H1 (cell line): ENCODE results near the gene RPTOR. TPM values are rescaled to one million over a fixed set of nuclear protein-coding genes. Genes with fewer than 3 reads are reported as not detected.

Source experiments
- CTCF ChIA-PET: fragments of 300-600 bp; sonication (Branson Sonifier 250); formaldehyde crosslinking; loops from one replicate; lab custom pipeline; 2021; ENCODE audit not compliant: partially characterized antibody; lab: Charles Lee
- POLR2A ChIA-PET: fragments of 300-600 bp; sonication (Branson Sonifier 250); formaldehyde crosslinking; loops from one replicate; lab custom pipeline; 2021; ENCODE audit warnings: inconsistent platforms; ENCODE audit not compliant: partially characterized antibody; lab: Charles Lee
- DNase-seq, 2 experiments: peaks; one replicate each; pipeline versions ENCODE4 v3.0.0 to v3.0.0-alpha.2; 2010 to 2022; ENCODE audit warnings: low spot score in 2 of 2, low read depth in 1 of 2, mixed read lengths in 1 of 2
- FAIRE-seq: peaks from 2 replicates; lab custom pipeline; 2011; peaks lifted over from hg19 to GRCh38; lab: Jason Lieb, UNC
- H2AFZ ChIP-seq: 2 replicates; pipeline ENCODE4 v1.8.1; 2012; ENCODE audit warnings: low read length, inconsistent platforms
- H2AK5ac ChIP-seq: 2 replicates; pipeline ENCODE4 v1.6.1; 2013; ENCODE audit warnings: low read depth, low read length
- H2BK120ac ChIP-seq: replicated peaks from 2 replicates; pipeline ENCODE3; 2013; ENCODE audit warnings: low read depth, low read length, inconsistent platforms
- H2BK12ac ChIP-seq: 2 replicates; pipeline ENCODE4 v1.6.1; 2013; ENCODE audit warnings: low read depth, low read length
- H2BK15ac ChIP-seq: 2 replicates; pipeline ENCODE4 v1.6.1; 2013; ENCODE audit warnings: low read length
- H2BK20ac ChIP-seq: 2 replicates; pipeline ENCODE4 v1.6.1; 2013; ENCODE audit warnings: low read length
- H2BK5ac ChIP-seq: 2 replicates; pipeline ENCODE4 v1.6.1; 2013; ENCODE audit warnings: low read depth, low read length
- H3K14ac ChIP-seq: 2 replicates; pipeline ENCODE4 v1.6.1; 2013; ENCODE audit warnings: inconsistent platforms; ENCODE audit not compliant: insufficient read length
- H3K18ac ChIP-seq: 2 replicates; pipeline ENCODE4 v1.6.1; 2013; ENCODE audit warnings: low read length; ENCODE audit errors: extremely low read depth
- H3K23ac ChIP-seq: 2 replicates; pipeline ENCODE4 v1.6.1; 2013; ENCODE audit warnings: inconsistent platforms; ENCODE audit not compliant: insufficient read length
- H3K23me2 ChIP-seq: 2 replicates; pipeline ENCODE4 v1.6.1; 2013; ENCODE audit warnings: low read depth, low read length
- H3K27ac ChIP-seq: 2 replicates; pipeline ENCODE4 v1.6.1; 2011; ENCODE audit warnings: low read depth, low read length, inconsistent platforms
- H3K27me3 ChIP-seq, 4 experiments: replicated peaks in 1 of 4; 1 replicate in 1 of 4; 2 replicates in 3 of 4; pipeline versions ENCODE4 v1.6.1 to v1.8.1; 2011 to 2013; ENCODE audit warnings: low read length in 3 of 4, mild to moderate bottlenecking in 3 of 4, inconsistent platforms in 2 of 4, mixed read lengths in 2 of 4, moderate library complexity in 1 of 4; ENCODE audit not compliant: control insufficient read depth in 3 of 4, insufficient read depth in 3 of 4; ENCODE audit errors: extremely low read depth in 1 of 4
- H3K36me3 ChIP-seq, 4 experiments: 2 replicates each; pipeline versions ENCODE4 v1.6.1 to v1.8.1; 2011 to 2013; ENCODE audit warnings: mild to moderate bottlenecking in 4 of 4, low read length in 3 of 4, moderate library complexity in 2 of 4, control low read depth in 1 of 4, inconsistent platforms in 1 of 4; ENCODE audit not compliant: insufficient read depth in 4 of 4, control insufficient read depth in 2 of 4
- H3K4ac ChIP-seq: replicated peaks from 2 replicates; pipeline ENCODE3; 2013; ENCODE audit warnings: low read length, low read depth, mixed read lengths, inconsistent platforms; ENCODE audit not compliant: insufficient read length
- H3K4me1 ChIP-seq, 4 experiments: replicated peaks in 1 of 4; 1 replicate in 1 of 4; 2 replicates in 3 of 4; pipeline versions ENCODE4 v1.6.1 to v1.8.1; 2011 to 2013; ENCODE audit warnings: low read length in 3 of 4, inconsistent platforms in 2 of 4, mixed read lengths in 1 of 4; ENCODE audit not compliant: insufficient read depth in 4 of 4, control insufficient read depth in 3 of 4
- H3K4me2 ChIP-seq, 2 experiments: 2 replicates each; pipeline versions ENCODE4 v1.6.1 to v1.8.1; 2011 to 2013; ENCODE audit warnings: low read depth in 2 of 2, low read length in 2 of 2, control low read depth in 1 of 2, inconsistent platforms in 1 of 2, mild to moderate bottlenecking in 1 of 2; ENCODE audit not compliant: insufficient read depth in 1 of 2
- H3K4me3 ChIP-seq, 4 experiments: fragments of 200-600, 300-600 bp in 1 of 4; sonication (generic), shearing (Covaris generic), sonication (Bioruptor Twin) in 1 of 4; 2 replicates each; pipeline versions ENCODE4 v1.5.1 to v1.8.1; 2011 to 2016; ENCODE audit warnings: low read length in 4 of 4, low read depth in 3 of 4, control low read depth in 2 of 4, inconsistent platforms in 2 of 4, mild to moderate bottlenecking in 2 of 4, mixed read lengths in 1 of 4, moderate library complexity in 1 of 4; ENCODE audit not compliant: insufficient read depth in 2 of 4; ENCODE audit errors: extremely low read depth in 1 of 4
- H3K56ac ChIP-seq: replicated peaks from 2 replicates; pipeline ENCODE3; 2013; ENCODE audit warnings: low read depth, mild to moderate bottlenecking, mixed read lengths, low read length, inconsistent platforms; ENCODE audit not compliant: insufficient read length
- H3K79me1 ChIP-seq: 2 replicates; pipeline ENCODE4 v1.6.1; 2013; ENCODE audit warnings: low read depth, low read length, control low read depth
- H3K79me2 ChIP-seq, 2 experiments: 2 replicates each; pipeline versions ENCODE4 v1.6.1 to v1.8.1; 2012 to 2013; ENCODE audit warnings: low read length in 2 of 2, mild to moderate bottlenecking in 2 of 2, inconsistent platforms in 1 of 2; ENCODE audit not compliant: insufficient read depth in 2 of 2, control insufficient read depth in 1 of 2
- H3K9ac ChIP-seq, 4 experiments: replicated peaks in 1 of 4; 1 replicate in 1 of 4; 2 replicates in 3 of 4; pipeline versions ENCODE4 v1.6.1 to v1.8.1; 2011 to 2013; ENCODE audit warnings: low read depth in 3 of 4, low read length in 3 of 4, control low read depth in 2 of 4, mild to moderate bottlenecking in 2 of 4, moderate library complexity in 2 of 4, inconsistent platforms in 1 of 4; ENCODE audit errors: extremely low read depth in 1 of 4
- H3K9me3 ChIP-seq, 2 experiments: 2 replicates each; pipeline versions ENCODE4 v1.6.1 to v1.8.1; 2012 to 2013; ENCODE audit warnings: mild to moderate bottlenecking in 2 of 2, moderate library complexity in 2 of 2, control low read depth in 1 of 2, inconsistent platforms in 1 of 2, low read depth in 1 of 2, low read length in 1 of 2, mixed read lengths in 1 of 2; ENCODE audit not compliant: insufficient read depth in 2 of 2
- H4K20me1 ChIP-seq, 2 experiments: replicated peaks in 1 of 2; 2 replicates each; pipeline versions ENCODE3 to v1.8.1; 2011 to 2013; ENCODE audit warnings: inconsistent platforms in 2 of 2, low read length in 2 of 2, mild to moderate bottlenecking in 1 of 2; ENCODE audit not compliant: insufficient read depth in 2 of 2, control insufficient read depth in 1 of 2
- H4K5ac ChIP-seq: 2 replicates; pipeline ENCODE4 v1.6.1; 2013; ENCODE audit warnings: low read length, low read depth, mixed read lengths, inconsistent platforms; ENCODE audit not compliant: insufficient read length
- H4K8ac ChIP-seq: 2 replicates; pipeline ENCODE4 v1.8.0; 2013; ENCODE audit warnings: mild to moderate bottlenecking, moderate library complexity, low read length, inconsistent platforms; ENCODE audit not compliant: insufficient read depth; ENCODE audit errors: extremely low read depth
- H4K91ac ChIP-seq: replicated peaks from 2 replicates; pipeline ENCODE3; 2013; ENCODE audit warnings: low read length, mixed read lengths, inconsistent platforms; ENCODE audit not compliant: insufficient read length
- ATF2 ChIP-seq: IDR thresholded peaks from 2 replicates; pipeline ENCODE4 v1.6.1; 2012; ENCODE audit warnings: low read length, inconsistent platforms
- CTBP2 ChIP-seq: IDR thresholded peaks from 2 replicates; pipeline ENCODE4 v1.7.0; 2011; ENCODE audit warnings: borderline replicate concordance, mild to moderate bottlenecking, moderate library complexity, mixed read lengths, low read length; ENCODE audit not compliant: insufficient read depth, insufficient read length
- CTCF ChIP-seq, 3 experiments: IDR thresholded peaks; 1 replicate in 2 of 3; 2 replicates in 1 of 3; pipeline versions ENCODE4 v1.5.1 to v1.6.1; 2011; ENCODE audit warnings: low read length in 3 of 3, mild to moderate bottlenecking in 3 of 3, inconsistent platforms in 2 of 3, low read depth in 1 of 3, moderate library complexity in 1 of 3; ENCODE audit not compliant: insufficient read depth in 1 of 3; ENCODE audit errors: control extremely low read depth in 1 of 3
- E2F6 ChIP-seq: IDR thresholded peaks from 2 replicates; pipeline ENCODE4 v1.6.1; 2012; ENCODE audit warnings: inconsistent platforms
- FOSL1 ChIP-seq: IDR thresholded peaks from 2 replicates; pipeline ENCODE4 v1.6.1; 2011; ENCODE audit warnings: mild to moderate bottlenecking, low read depth, low read length, moderate library complexity; ENCODE audit not compliant: insufficient read depth
- WGBS, 2 experiments: shearing (Covaris generic) in 1 of 2; methylation state at CpG; one replicate each; pipeline versions ENCODE4 v1.1.6 to v1.1.7; 2013 to 2015; ENCODE audit warnings: low lambda C conversion rate in 2 of 2, mixed read lengths in 2 of 2, inconsistent platforms in 1 of 2, low coverage in 1 of 2, missing lambda C conversion rate in 1 of 2; ENCODE audit not compliant: insufficient replicate concordance in 2 of 2, insufficient coverage in 1 of 2, insufficient read length in 1 of 2; ENCODE audit errors: extremely low coverage in 1 of 2, missing lambda C conversion rate in 1 of 2; 5-methylcytosine and 5-hydroxymethylcytosine counted together
- polyA plus RNA-seq, 7 experiments: library from polyadenylated mRNA; depleted of rRNA in 3 of 7; stranded (reverse) in 5 of 7; unstranded in 2 of 7; fragments of >200 nt in 5 of 7; fragments of 200-250 nt in 2 of 7; gene quantifications; 1 replicate in 5 of 7; 2 replicates in 1 of 7; 4 replicates in 1 of 7; pipeline versions ENCODE4 v1.2.1 to v1.2.3, GENCODE V29; 2011 to 2013; ENCODE audit warnings: missing spikeins in 2 of 7, mixed read lengths in 2 of 7
- total RNA-seq: library from RNA; stranded (reverse); fragmentation: NEBNext Ultra II Directional; extraction: Animal tissue kit (Norgen Biotek cat#: 25700); gene quantifications from 2 replicates; pipeline ENCODE4 v1.2.1, GENCODE V29; 2021

The RPTOR gene
- total and polyA plus RNA-seq, 2 of the 8 experiments (the other 6 are each of a cell fraction or from before 2014, with no cell fraction given) = 6.9 to 28.7 TPM

GRCh38 chr17:80631142-80632045 is 86.8 kb downstream of the RPTOR start:
- CTCF ChIA-PET = interaction anchor here (0.6 to 1.4 kb wide), 4 partner anchors 12 to 268 kb away, joined by 3 to 5 read pairs (median 4); no protein-coding TSS in a partner anchor
- H3K4me3 ChIP-seq = no peak overlapping the region
- TF ChIP-seq FOSL1 = no peak
- TF ChIP-seq CTBP2 = no peak
- TF ChIP-seq ATF2 = no peak
- no peak for TF ChIP-seq E2F6
- TF ChIP-seq CTCF (IDR thresholded peaks at IDR 0.05; ENCODE audit: control extremely low read depth in 1 of 3, insufficient read depth in 1 of 3, low read depth in 1 of 3, low read length in 3 of 3) = no peak

More at GRCh38 chr17:80631142-80632045, 86.8 kb downstream of the RPTOR start:
- Histone ChIP-seq H4K5ac (no peak overlapping the region), H3K56ac (no peak overlapping the region), H3K23ac (no peak overlapping the region), H2BK5ac (0 out of 2 replicates have a peak overlapping the region, but pooled peaks have one; percentile 26), H2AFZ (no peak overlapping the region), H3K4me2 (no peak overlapping the region), H3K14ac (no peak overlapping the region), H2BK15ac (no peak overlapping the region), H3K79me1 (peaks cover 22% of the 10 kb centered on the region), H3K9ac (no peak overlapping the region; a peak in 2 of 7 replicates), H3K4me1 (peaks cover 0 to 7% (median 1%) of the 10 kb centered on the region in 4 experiments; a peak in 2 of 7 replicates), H2BK20ac (no peak overlapping the region), H2BK120ac (no peak overlapping the region), H2BK12ac (no peak overlapping the region), H3K23me2 (peaks cover 2% of the 10 kb centered on the region; the same call in 1 of the 2 replicates), H4K8ac (no peak overlapping the region), H3K9me3 (no peaks in the 10 kb centered on the region), H3K4ac (no peak overlapping the region), H2AK5ac (no peak overlapping the region), H3K79me2 (peaks cover 0 to 18% of the 10 kb centered on the region in 2 experiments; a peak in 2 of 4 replicates), H4K20me1 (peaks cover 5 to 19% of the 10 kb centered on the region in 2 experiments), H3K27ac (no peak overlapping the region), H3K27me3 (no peaks in the 10 kb centered on the region), H3K18ac (no peak overlapping the region), H3K36me3 (no peaks in the 10 kb centered on the region), H4K91ac (no peak overlapping the region)
- POLR2A ChIA-PET = interaction anchor here (1.0 kb wide), 1 partner anchor 10 kb away, joined by 4 read pairs; no protein-coding TSS in a partner anchor
- no peak for FAIRE-seq
- 89% methylated on average over 10 of the region's 10 CpGs; no CpG with 5 or more reads in 1 of the 2 experiments for WGBS, 2 experiments
- DNase-seq = no peak
